Spleen (tissue), 11 donors: Measurements from ENCODE around the gene PFDN5. TPM values are rescaled to one million over a fixed set of nuclear protein-coding genes. Genes with fewer than 3 reads are reported as not detected.
A peak's percentile ranks its signal among the peaks of the same experiment; 100 is the strongest.

Experiments used
- DNase-seq: peaks from one replicate; pipeline ENCODE4 v3.0.0-alpha.2; 2020
- H3K27ac ChIP-seq, 8 donors: fragments of 200-600 bp; sonication (generic) in 7 of 8; 1 replicate in 4 of 8; 2 replicates in 4 of 8; pipeline versions ENCODE4 v1.5.0 to v1.8.0; 2016 to 2021; ENCODE audit warnings: inconsistent platforms in 4 of 8, mild to moderate bottlenecking in 4 of 8, moderate library complexity in 1 of 8
- H3K27me3 ChIP-seq, 7 donors: fragments of 200-600 bp; sonication (generic) in 6 of 7; replicated peaks in 1 of 7; 1 replicate in 4 of 7; 2 replicates in 3 of 7; pipeline versions ENCODE4 v1.5.0 to v1.8.0; 2016 to 2021; ENCODE audit warnings: inconsistent platforms in 3 of 7, mild to moderate bottlenecking in 1 of 7
- H3K36me3 ChIP-seq, 6 donors: fragments of 200-600 bp; sonication (generic) in 5 of 6; 1 replicate in 4 of 6; 2 replicates in 2 of 6; pipeline versions ENCODE4 v1.5.0 to v1.8.0; 2016 to 2021; ENCODE audit warnings: inconsistent platforms in 2 of 6
- H3K4me1 ChIP-seq, 6 donors: fragments of 200-600 bp; sonication (generic) in 5 of 6; 1 replicate in 3 of 6; 2 replicates in 3 of 6; pipeline versions ENCODE4 v1.5.0 to v1.8.0; 2016 to 2021; ENCODE audit warnings: inconsistent platforms in 3 of 6
- H3K4me3 ChIP-seq, 8 donors: fragments of 200-600 bp; sonication (generic) in 7 of 8; 1 replicate in 4 of 8; 2 replicates in 4 of 8; pipeline versions ENCODE4 v1.5.0 to v1.8.0; 2016 to 2021; ENCODE audit warnings: inconsistent platforms in 4 of 8, mild to moderate bottlenecking in 4 of 8, moderate library complexity in 2 of 8
- H3K9me3 ChIP-seq, 8 donors: fragments of 200-600 bp; sonication (generic) in 7 of 8; 1 replicate in 4 of 8; 2 replicates in 4 of 8; pipeline versions ENCODE4 v1.5.0 to v1.8.0; 2016 to 2021; ENCODE audit warnings: inconsistent platforms in 4 of 8
- CTCF ChIP-seq, 11 experiments: fragments of 200-600 bp in 7 of 11; fragments of 450-650 bp in 4 of 11; sonication (generic) in 4 of 11; IDR thresholded peaks in 8 of 11; conservative IDR thresholded peaks in 3 of 11; 1 replicate in 7 of 11; 2 replicates in 4 of 11; pipeline versions ENCODE4 v1.4.0 to v1.8.0; 2016 to 2021; ENCODE audit warnings: antibody characterized with exemption in 11 of 11, inconsistent platforms in 4 of 11, mild to moderate bottlenecking in 1 of 11
- POLR2A ChIP-seq, 3 donors: fragments of 450-650 bp; IDR thresholded peaks; one replicate each; pipeline ENCODE4 v1.5.1; 2017; ENCODE audit warnings: antibody characterized with exemption in 3 of 3, mild to moderate bottlenecking in 1 of 3
- POLR2AphosphoS5 ChIP-seq, 3 donors: sonication (generic); formaldehyde crosslinking; IDR thresholded peaks; one replicate each; pipeline ENCODE4 v1.5.1; 2017; ENCODE audit warnings: antibody characterized with exemption in 3 of 3
- WGBS, 5 donors: extraction: QIAGEN DNeasy Blood & Tissue Kit in 3 of 5; methylation state at CpG; one replicate each; pipeline versions ENCODE4 v1.1.5 to v1.1.7; 2013 to 2018; 5-methylcytosine and 5-hydroxymethylcytosine counted together
- intact Hi-C: fragments of 100-400 bp; cut with DNase I; formaldehyde crosslinking; loops from one replicate; pipeline ENCODE4 v1.15.0; 2023; ENCODE audit warnings: low total_unique reads
- polyA plus RNA-seq, 3 donors: library from polyadenylated mRNA; stranded (reverse); fragments of 200-250 nt; gene quantifications; one replicate each; pipeline ENCODE4 v1.2.1, GENCODE V29; 2013
- total RNA-seq, 7 donors: library from RNA; depleted of rRNA in 3 of 7; stranded (reverse); fragments of >200 nt in 3 of 7; fragmentation: NEBNext Ultra II Directional in 4 of 7; extraction: Animal tissue kit (Norgen Biotek cat#: 25700) in 4 of 7; gene quantifications; one replicate each; pipeline versions ENCODE4 v1.1.0 to v1.2.1, GENCODE V29; 2016 to 2021
- donor health status: healthy with polysubstance abuse.
- donor health status: DM: no; HTN: no; CAD: no; lungs with moderate emphysema.
- donor health status: DM: no; HTN: no; CAD: no.
- donor health status: Bipolar disorder and iron deficiency.
- donor health status: healthy.
- donor health status: DM: no; HTN: no; CAD: no.
- donor health status: DM: yes; HTN: yes; CAD: no.

The PFDN5 gene
- total and polyA plus RNA-seq, 10 donors: 399 to 2,525 (median 730) TPM

GRCh38 chr12:53324779-53325510 lies 29.6 kb downstream of the PFDN5 start:
- peaks cover 0 to 25% (median 0%) of the 10 kb centered on the region in 7 donors for H3K27me3 ChIP-seq
- peak; percentile 98 for DNase-seq
- peak; percentile 75 to 90 (median 85) for TF ChIP-seq CTCF (IDR thresholded peaks at IDR 0.05 in 8 of 11, conservative IDR thresholded peaks at IDR 0.05 in 3 of 11)
- TF ChIP-seq POLR2A (IDR thresholded peaks at IDR 0.05): peak in 2 of 3 donors; percentile 16 to 70
- peak; percentile 71 to 90 (median 87) for TF ChIP-seq POLR2AphosphoS5 (IDR thresholded peaks at IDR 0.05)
- peaks cover 0 to under 1% (median 0%) of the 10 kb centered on the region in 6 donors for H3K36me3 ChIP-seq
- H3K4me3 ChIP-seq: peak overlapping the region; percentile 55 to 86 (median 62)
- intact Hi-C loops: no loop called here
- H3K4me1 ChIP-seq: peaks cover 26 to 61% (median 47%) of the 10 kb centered on the region in 6 donors
- WGBS, 5 donors: 0 to 1% (median 0%) methylated on average over 55 to 68 of the region's 69 CpGs
- H3K9me3 ChIP-seq: no peaks in the 10 kb centered on the region
- peak overlapping the region; percentile 92 to 99 (median 96) for H3K27ac ChIP-seq

- intact Hi-C loops: no loop called here
- Histone ChIP-seq H3K4me3 (peak overlapping the region; percentile 55 to 86 (median 62)), H3K27me3 (peaks cover 0 to 27% (median 0%) of the 10 kb centered on the region in 7 donors), H3K9me3 (no peaks in the 10 kb centered on the region), H3K4me1 (peaks cover 22 to 55% (median 41%) of the 10 kb centered on the region in 6 donors), H3K27ac (peak overlapping the region; percentile 92 to 99 (median 96)), H3K36me3 (no peaks in the 10 kb centered on the region)
- 0 to 2% (median 1%) methylated on average over 12 to 50 of the region's 50 CpGs for WGBS, 5 donors
- TF ChIP-seq POLR2AphosphoS5 (IDR thresholded peaks at IDR 0.05) (peak in 2 of 3 donors; percentile 71 to 73), POLR2A (IDR thresholded peaks at IDR 0.05) (no peak), CTCF (IDR thresholded peaks at IDR 0.05 in 8 of 11, conservative IDR thresholded peaks at IDR 0.05 in 3 of 11) (no peak)
- peak; percentile 86 for DNase-seq
These were observed 30.2 kb downstream of the PFDN5 start for GRCh38 chr12:53325511-53326061.

GRCh38 chr12:53326460-53327185 lies 31.3 kb downstream of the PFDN5 start:
- TF ChIP-seq POLR2AphosphoS5 (IDR thresholded peaks at IDR 0.05) (no peak), POLR2A (IDR thresholded peaks at IDR 0.05) (no peak)
- WGBS, 5 donors: 79 to 86% (median 80%) methylated on average over 8 of the region's 8 CpGs
- H3K36me3 ChIP-seq: no peaks in the 10 kb centered on the region
- H3K4me1 ChIP-seq: peaks cover 19 to 47% (median 36%) of the 10 kb centered on the region in 6 donors
- no peak for DNase-seq
- no peak overlapping the region for H3K27ac ChIP-seq
- peaks cover 0 to 31% (median 0%) of the 10 kb centered on the region in 7 donors for H3K27me3 ChIP-seq
- peak overlapping the region in 1 of 8 donors; percentile 86 for H3K4me3 ChIP-seq
- intact Hi-C loops: no loop called here
- no peaks in the 10 kb centered on the region for H3K9me3 ChIP-seq

GRCh38 chr12:53327435-53328042 lies 32.2 kb downstream of the PFDN5 start:
- TF ChIP-seq CTCF (IDR thresholded peaks at IDR 0.05 in 8 of 11, conservative IDR thresholded peaks at IDR 0.05 in 3 of 11): peak in 7 of 11 experiments; percentile 31 to 56 (median 41)
- TF ChIP-seq POLR2AphosphoS5 (IDR thresholded peaks at IDR 0.05): no peak
- no peak for TF ChIP-seq POLR2A (IDR thresholded peaks at IDR 0.05)
- H3K9me3 ChIP-seq: no peaks in the 10 kb centered on the region
- H3K4me3 ChIP-seq: no peak overlapping the region
- intact Hi-C loops: no loop called here
- peaks cover 17 to 38% (median 27%) of the 10 kb centered on the region in 6 donors for H3K4me1 ChIP-seq
- no peak overlapping the region for H3K27ac ChIP-seq
- WGBS, 5 donors: 86 to 98% (median 88%) methylated on average over 3 of the region's 3 CpGs
- DNase-seq: no peak
- no peaks in the 10 kb centered on the region for H3K36me3 ChIP-seq
- peaks cover 0 to 40% (median 0%) of the 10 kb centered on the region in 7 donors for H3K27me3 ChIP-seq
